Measurements from ENCODE around the gene HLA-E.
"Not testable (repeated sequence)": the region's sequence is repeated elsewhere in the genome, so short reads cannot be mapped to it uniquely, and the experiment has no call there.

The HLA-E gene

DNA sequence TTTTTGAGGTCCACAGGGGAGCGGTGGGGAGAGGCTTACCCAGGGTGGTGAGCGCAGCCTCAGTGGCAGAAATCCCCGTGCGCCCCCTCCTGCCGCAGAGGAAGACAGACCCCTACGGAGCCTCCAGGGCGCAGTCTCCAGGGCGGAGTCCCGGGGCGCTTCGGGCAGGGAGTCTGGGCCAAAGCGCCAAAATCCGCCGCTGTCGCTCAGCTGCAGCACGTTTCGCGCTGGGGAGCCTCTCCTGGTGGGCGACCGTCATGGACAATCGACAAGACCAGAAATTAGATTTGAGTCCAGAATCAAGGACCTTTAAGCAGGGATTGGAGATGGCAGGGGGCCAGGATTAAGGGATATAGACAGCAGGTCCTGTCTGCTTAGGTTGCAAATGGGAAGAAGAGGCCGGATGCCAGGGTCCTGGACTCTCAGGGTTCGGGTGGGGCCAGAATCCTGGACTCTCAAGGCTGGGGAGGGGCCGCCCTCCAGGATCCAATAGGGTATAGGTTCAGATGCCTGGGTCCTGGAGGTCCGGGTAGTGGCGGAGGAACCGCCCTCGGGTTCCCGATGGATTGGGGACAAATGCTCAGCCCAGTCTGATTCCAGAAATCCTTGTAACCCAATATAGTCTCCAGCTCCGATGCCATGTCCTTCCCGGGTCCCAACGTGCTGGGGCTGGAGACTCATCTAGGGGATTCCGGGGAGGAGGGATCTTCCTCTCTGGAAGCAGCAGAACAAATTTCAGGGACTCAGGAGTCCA is 7.9 kb upstream of the HLA-E start:
- no peak for DNase-seq

DNA sequence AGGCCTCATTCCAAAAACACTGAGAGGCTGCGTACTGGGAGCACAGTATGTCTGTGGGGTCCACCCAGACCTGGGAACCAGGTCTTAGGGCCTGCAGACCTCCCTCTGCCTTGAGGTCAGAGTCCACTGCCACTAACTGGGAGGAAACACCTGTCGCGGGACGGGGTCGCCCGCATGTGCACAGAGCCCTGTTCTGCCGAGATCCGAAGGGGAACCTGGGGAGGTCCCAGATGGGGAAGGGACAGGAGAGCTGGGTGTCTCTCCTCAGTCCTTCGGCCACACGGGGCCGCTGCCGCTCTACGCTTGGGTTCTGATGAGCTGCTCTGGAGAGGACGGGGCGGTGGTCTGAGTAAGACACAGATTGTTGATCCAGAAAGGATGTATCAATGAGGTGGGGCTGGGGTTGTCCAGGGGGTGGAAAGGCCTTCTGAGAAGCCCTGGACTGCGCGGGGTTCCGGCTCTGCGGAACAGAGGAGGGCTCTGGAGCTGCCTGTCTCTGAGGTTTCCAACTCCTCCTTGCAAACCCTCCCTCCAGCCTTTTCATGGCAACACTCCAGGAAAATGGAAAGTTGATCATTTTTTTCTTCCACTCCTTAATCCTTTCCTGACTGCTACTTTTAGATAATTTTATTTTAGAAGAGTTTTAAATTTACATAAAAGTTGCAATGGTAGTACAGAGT is 7.2 kb upstream of the HLA-E start:
- DNase-seq, result not testable (repeated sequence)

DNA sequence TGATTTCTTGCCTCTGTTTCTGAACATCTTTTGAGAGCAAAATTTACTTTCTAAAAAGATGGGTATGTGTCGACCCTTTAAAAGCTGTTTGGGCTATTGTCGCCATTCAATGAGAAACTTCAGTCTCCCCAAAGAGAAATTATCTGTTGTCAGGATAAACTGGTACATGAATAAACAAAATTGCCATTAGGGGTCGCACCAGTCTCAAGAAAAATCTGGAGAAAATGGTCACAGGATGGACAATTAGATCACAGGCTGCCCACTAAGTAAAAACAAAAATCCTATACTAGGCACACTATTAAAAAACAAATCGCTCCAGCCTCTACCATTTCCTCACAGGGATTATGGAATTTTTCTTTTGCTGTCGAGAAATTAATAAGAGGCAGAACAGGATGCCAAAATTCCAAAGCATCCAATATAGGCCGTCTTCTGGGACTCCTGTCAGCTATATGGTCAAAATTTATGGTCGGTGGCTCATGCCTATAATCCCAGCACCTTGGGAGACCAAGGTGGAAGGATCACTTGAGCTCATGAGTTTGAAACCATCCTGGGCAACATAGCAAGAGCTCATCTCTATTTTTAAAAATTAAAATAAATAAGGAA is 5.5 kb upstream of the HLA-E start:
- no peak for DNase-seq

DNA sequence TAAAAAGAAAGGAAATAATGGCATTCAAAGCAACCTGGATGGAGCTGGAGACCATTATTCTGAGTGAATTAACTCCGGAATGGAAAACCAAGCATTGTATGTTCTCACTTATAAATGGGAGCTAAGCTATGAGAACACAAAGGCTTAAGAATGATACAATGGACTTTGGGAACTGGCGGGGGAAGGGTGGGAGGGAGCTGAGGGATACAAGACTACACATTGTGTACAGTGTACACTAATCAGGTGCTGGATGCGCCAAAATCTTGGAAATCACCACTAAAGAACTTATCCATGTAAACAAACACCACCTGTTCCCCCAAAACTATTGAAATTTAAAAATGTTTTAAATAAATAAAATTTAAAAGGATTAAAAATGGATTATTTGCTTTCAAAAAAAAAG is 4.1 kb upstream of the HLA-E start:
- no peak for DNase-seq

DNA sequence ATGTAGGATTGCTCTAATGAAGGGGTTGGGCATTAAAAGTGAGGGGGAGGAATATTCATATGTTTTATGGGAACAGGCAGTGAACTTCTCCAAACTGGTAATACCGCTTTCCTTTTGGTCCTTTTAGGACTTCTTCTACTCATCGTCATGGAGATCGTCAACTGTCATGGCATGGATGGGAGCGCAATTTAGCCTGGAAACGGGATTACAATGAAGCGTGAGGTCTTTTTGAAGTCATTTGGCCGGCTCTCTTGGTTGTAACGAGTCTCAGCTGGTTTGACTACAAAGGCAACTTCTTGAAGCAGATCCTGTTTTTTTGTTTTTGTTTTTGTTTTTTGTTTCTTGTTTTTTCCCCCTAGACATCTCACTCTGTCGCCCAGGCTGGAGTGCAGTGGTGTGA is 1.4 kb upstream of the HLA-E start:
- DNase-seq, result no peak

DNA sequence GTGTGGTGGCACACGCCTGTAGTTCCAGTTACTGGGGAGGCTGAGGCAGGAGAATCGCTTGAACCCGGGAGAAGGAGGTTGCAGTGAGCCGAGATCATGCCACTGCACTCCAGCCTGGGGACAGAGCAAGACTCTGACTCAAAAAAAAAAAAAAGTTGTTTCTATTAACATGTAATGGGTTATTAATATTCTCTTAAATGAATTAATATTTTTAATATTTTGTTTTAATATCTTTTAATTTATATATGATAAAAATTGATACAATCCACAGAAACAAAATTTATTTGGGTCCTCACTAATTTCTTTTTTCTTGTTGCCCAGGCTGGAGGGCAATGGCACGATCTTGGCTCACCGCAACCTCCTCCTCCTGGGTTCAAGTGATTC is 620 bp upstream of the HLA-E start:
- not testable (repeated sequence) for DNase-seq

DNA sequence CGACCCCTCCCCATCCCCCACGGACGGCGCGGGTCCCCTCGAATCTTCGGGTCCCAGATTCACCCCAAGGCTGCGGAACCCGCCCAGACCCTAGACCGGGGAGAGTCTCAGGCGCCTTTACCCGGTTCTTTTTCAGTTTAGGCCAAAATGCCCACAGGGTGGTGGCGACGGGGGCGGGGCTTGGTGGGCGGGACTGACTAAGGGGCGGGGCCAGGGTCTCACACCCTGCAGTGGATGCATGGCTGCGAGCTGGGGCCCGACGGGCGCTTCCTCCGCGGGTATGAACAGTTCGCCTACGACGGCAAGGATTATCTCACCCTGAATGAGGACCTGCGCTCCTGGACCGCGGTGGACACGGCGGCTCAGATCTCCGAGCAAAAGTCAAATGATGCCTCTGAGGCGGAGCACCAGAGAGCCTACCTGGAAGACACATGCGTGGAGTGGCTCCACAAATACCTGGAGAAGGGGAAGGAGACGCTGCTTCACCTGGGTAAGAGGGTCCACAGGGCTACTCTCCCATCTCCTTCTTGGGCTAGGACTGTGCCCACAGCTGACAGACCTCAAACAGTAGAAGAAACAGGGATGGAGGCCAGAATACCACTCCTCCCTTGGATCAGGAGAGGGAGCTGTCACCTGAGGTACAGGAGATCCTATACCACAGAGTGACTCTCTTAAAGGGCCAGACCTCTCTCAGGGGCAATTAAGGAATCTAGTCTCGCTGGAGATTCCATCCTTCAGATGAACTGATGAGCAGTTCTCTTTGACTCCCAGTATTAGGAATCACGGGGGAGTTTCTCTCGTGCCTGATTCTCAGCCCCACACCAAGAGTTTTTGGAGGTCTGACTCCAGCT is 942 bp downstream of the HLA-E start:
- DNase-seq, result no peak

DNA sequence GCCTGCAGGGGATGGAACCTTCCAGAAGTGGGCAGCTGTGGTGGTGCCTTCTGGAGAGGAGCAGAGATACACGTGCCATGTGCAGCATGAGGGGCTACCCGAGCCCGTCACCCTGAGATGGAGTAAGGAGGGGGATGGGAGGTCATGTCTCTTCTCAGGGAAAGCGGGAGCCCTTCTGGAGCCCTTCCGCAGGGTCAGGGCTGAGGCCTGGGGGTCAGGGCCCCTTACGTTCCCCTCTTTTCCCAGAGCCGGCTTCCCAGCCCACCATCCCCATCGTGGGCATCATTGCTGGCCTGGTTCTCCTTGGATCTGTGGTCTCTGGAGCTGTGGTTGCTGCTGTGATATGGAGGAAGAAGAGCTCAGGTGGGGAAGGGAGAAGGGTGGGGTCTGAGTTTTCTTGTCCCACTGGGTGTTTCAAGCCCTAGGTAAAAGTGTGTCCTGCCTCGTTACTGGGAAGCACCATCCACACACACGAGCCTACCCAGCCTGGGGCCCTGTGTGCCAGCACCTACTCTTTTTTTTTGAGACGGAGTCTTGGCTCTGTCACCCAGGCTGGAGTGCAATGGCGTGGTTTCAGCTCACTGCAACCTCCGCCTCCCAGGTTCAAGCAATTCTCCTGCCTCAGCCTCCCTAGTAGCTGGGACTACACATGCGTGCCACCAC is 2.1 kb downstream of the HLA-E start:
- DNase-seq, result not testable (repeated sequence)

DNA sequence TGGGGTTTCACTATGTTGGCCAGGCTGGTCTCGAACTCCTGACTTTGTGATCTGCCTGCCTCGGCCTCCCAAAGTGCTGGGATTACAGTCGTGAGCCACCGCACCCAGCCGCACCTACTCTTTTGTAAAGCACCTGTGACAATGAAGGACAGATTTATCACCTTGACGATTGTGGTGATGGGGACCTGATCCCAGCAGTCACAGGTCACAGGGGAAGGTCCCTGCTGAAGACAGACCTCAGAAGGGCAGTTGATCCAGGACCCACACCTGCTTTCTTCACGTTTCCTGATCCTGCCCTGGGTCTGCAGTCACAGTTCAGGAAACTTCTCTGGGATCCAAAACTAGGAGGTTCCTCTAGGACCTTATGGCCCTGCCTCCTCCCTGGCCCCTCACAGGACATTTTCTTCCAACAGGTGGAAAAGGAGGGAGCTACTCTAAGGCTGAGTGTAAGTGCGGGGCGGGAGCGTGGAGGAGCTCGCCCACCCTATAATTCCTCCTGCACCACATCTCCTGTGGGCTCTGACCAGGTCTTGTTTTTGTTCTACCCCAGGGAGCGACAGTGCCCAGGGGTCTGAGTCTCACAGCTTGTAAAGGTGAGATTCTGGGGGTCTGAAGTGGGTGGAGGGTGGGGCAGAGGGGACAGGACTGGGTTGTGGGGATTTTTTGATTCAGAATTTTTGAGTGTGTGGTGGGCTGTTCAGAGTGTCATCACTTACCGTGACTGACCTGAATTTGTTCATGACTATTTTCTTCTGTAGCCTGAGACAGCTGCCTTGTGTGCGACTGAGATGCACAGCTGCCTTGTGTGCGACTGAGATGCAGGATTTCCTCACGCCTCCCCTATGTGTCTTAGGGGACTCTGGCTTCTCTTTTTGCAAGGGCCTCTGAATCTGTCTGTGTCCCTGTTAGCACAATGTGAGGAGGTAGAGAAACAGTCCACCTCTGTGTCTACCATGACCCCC is 3.0 kb downstream of the HLA-E start:
- DNase-seq, result no peak

DNA sequence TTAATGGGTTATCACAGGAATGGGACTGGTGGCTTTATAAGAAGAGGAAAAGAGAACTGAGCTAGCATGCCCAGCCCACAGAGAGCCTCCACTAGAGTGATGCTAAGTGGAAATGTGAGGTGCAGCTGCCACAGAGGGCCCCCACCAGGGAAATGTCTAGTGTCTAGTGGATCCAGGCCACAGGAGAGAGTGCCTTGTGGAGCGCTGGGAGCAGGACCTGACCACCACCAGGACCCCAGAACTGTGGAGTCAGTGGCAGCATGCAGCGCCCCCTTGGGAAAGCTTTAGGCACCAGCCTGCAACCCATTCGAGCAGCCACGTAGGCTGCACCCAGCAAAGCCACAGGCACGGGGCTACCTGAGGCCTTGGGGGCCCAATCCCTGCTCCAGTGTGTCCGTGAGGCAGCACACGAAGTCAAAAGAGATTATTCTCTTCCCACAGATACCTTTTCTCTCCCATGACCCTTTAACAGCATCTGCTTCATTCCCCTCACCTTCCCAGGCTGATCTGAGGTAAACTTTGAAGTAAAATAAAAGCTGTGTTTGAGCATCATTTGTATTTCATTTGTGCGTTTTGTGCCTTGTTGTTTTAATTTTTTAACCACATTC is 4.4 kb downstream of the HLA-E start:
- no peak for DNase-seq

DNA sequence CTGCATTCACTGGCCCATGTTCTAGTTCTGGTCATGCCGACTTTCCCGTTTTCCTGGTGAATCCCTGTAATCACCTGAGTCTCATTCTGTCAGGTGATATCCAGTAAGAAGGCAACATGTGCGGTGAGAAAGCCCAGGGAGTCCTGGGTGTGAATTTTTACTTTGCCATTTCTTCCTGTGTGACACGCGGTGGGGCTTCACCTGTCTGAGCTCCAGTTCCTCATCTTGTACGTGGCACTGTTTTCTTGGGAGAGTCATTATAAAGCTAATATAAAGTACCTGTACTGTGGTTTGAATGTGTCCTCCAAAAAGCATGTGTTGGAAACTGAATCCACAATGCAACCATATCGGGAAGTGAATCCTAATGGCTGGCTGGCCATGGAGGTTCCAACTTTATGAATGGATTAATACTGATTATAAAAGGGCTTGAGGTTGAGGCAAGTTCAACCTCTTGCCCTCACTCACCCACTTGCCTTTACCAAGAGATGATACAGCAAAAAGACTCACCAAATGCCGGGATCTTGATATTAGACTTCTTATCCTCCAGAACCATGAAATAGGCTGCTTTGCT is 5.1 kb downstream of the HLA-E start:
- no peak for DNase-seq

DNA sequence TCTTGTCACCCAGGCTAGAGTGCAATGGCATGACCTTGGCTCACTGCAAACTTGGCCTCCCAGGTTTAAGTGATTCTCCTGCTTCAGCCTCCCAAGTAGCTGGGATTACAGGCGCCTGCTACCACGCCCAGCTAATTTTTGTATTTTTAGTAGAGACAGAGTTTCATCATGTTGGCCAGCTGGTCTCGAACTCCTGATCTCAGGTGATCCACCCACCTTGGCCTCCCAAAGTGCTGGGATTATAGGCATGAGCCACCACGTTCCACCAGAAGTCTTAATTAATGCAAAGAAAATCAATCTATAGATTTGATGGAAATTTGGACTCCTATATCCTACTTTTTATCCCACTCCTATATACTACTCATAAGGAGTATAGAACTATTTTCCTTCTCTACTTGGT is 5.8 kb downstream of the HLA-E start:
- not testable (repeated sequence) for DNase-seq

DNA sequence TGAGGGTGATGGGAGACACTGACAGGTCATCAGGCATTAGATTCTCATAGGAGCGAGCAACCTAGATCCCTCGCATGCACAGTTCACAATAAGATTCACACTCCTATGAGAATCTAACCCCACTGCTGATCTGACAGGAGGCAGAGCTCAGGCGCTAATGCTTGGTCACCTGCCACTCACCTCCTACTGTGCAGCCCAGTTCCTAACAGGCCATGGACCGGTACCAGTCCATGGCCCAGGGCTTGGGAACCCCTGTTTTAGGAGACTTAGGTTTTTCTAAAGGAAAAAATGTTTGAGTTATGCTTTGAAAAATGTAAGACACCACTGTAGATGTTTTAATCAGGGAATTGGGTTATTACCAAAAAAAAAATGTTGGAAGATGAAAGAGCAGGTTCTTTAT is 6.7 kb downstream of the HLA-E start:
- no peak for DNase-seq

DNA sequence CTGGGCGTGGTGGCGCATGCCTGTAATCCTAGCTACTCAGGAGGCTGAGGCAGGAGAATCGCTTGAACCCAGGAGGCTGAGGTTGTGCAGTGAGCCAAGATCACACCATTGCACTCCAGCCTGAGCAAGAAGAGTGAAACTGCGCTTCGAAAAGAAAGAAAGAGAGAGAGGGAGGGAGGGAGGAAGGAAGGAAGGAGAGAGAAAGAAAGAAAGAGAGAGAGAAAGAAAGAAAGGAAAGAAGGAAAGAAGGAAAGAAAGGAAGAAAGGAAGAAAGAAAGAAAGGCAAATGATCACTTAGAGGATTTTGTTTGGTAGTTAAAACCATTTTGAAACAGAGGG is 7.9 kb downstream of the HLA-E start:
- DNase-seq, result not testable (repeated sequence)

DNA sequence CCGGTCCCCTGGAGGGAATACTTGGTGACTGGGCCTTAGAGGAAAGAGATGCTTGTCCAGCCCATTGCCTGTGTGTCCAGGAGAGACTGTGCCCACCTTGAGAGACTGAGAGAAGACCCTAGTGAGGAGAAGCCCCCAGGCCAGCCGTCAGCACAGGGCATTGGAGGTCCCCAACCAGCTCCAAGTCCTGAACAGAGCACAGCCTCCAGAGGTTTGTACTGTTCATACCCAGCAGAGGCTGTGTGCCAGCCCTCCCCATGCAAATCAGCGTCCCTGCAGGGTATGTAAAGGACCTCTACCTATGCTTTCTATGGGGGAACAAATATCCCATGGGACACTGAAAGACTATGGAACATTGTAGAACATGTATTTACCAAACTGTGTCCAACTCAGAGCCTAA is 8.4 kb downstream of the HLA-E start:
- DNase-seq, result no peak

DNA sequence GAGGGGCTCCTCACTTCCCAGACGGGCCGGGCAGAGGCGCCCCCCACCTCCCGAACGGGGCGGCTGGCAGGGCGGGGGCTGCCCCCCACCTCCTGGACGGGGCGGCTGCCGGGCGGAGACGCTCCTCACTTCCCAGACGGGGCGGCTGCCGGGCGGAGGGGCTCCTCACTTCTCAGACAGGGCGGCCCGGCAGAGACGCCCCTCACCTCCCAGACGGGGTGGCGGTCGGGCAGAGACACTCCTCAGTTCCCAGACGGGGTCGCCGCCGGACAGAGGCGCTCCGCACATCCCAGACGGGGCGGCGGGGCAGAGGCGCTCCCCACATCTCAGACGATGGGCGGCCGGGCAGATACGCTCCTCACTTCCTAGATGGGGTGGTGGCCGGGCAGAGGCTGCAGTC is 9.4 kb downstream of the HLA-E start:
- DNase-seq, result not testable (repeated sequence)

DNA sequence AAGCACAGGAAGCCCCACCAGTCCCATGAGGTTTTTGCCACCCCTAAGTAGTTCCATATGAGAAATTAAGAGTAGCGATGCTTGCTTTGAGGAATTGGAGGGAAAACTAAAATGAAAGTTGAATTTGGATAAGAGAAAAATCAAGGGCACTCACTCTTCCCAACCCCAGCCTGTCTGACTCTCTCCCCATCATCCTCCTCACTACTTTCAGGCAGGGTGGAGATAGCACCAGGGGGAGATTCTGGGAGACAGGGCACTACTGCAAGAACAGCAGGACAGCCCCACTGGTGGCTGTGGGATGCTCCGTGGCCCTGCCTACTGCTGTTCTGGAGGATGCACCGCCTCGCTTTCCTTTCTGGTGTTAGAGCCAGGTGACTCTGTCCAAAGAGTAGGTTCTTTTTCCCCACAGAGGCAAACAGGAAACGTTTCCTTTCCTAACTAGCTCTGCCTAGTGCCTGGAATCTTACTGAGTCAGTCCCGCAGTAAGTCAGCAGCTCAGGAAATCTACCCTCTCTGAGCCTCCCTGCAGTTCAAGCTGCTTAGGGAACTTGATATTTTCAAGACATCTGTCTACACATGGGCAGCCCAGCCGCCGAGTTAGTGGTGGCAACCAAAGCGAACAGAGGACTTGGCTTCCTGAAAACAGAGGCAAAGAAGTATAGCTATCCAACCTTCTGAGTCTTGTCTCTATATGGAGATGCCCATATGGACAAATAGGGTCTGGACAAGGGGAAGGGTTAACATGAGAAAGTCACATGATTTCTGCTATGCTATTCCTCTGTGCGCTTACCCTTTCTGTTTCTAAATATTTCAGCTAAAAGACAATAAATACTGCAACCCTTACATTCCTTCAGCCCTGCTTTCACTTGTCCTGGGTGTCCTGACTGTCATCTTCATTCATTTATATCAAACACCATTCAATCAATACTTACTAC is 11.4 kb downstream of the HLA-E start:
- DNase-seq, result no peak

DNA sequence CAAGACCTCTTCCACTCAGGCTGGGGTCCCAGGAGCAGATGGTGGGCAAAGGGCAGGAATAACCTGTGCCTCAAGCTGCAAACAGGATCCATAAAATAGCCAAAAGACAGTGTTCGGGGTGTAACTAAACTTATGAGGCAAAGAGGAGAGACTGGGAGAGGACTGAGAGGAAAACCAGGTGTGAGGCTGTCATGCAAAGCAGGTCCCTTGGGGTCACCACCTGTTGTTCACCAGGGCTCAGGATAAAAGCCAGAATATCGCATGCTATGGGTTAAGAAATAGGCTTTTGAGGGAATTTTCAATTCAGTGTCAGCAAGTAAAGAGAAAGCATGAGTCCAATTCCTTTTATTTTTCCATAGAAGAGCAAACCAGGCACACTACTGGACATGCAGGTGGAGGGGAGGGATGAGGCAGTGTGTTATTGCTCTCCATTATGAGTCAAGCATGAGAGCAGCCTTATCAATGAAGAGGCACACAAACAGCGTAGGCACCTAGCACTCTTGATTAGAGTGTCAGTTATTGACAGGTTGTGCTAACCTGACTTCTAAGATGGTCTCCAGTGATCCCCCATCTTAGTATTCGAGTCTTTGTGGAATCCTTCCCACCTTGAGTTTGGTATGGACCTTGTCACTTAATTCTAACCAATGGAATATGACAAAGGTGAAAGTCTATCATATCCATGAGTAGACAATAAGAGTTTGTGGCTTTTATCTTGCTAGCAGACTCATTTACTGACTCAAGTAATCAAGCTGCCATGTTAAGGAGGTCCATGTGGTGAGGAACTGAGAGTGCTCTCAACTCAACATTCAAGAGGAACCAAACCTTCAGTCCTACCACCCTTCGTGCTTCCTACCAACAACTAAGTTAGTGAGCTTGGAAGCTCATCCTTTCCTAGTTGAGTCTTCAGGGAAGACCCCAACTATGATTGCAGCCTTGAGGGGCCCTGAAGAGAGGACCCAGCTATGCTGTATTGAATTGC is 18.8 kb downstream of the HLA-E start:
- DNase-seq, result no peak
